ENCODE measurements around the gene DEFB119.

- TF ChIP-seq, protein P1, sequence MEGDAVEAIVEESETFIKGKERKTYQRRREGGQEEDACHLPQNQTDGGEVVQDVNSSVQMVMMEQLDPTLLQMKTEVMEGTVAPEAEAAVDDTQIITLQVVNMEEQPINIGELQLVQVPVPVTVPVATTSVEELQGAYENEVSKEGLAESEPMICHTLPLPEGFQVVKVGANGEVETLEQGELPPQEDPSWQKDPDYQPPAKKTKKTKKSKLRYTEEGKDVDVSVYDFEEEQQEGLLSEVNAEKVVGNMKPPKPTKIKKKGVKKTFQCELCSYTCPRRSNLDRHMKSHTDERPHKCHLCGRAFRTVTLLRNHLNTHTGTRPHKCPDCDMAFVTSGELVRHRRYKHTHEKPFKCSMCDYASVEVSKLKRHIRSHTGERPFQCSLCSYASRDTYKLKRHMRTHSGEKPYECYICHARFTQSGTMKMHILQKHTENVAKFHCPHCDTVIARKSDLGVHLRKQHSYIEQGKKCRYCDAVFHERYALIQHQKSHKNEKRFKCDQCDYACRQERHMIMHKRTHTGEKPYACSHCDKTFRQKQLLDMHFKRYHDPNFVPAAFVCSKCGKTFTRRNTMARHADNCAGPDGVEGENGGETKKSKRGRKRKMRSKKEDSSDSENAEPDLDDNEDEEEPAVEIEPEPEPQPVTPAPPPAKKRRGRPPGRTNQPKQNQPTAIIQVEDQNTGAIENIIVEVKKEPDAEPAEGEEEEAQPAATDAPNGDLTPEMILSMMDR (IDR thresholded peaks at IDR 0.05; ENCODE audit: low read depth, low read length): no peak
- TF ChIP-seq EZH2phosphoT487 (IDR thresholded peaks at IDR 0.05; ENCODE audit: low read depth): no peak
Measured at GRCh38 chr20:31374346-31374745, 16.0 kb downstream of the DEFB119 start.

Measured in OCI-LY3 (cell line).